GM21576 (cell line): ENCODE measurements around the gene CELF3.
"Not testable (repeated sequence)": the region's sequence is repeated elsewhere in the genome, so short reads cannot be mapped to it uniquely, and the experiment has no call there.

Experiments
- ATAC-seq: cut with Tn5 transposase; IDR thresholded peaks from one replicate; pipeline ENCODE4 v1.9.1; 2021; ENCODE audit warnings: mild to moderate bottlenecking, moderate library complexity; ENCODE audit not compliant: unreplicated experiment

CELF3 gene

DNA sequence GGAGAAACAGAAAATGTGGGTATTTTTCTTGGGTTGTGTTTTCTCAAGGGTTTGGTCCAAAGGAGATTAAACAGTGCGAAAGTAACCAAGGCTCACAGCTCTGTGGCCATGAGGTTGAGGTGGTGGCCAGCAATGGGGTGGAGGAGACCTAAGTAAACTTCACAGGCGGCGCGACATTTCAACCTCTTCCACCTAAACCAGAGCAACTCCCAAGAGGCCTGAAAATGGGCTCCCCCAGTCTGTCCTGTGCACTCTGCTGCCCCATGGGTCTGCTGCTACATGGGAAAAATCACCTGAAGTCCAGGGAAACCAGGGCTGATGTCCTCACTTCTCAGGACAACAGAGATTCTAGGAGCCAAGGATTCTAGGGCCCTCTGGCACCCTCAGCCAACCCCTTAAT, 12.4 kb downstream of the CELF3 start:
- no peak for ATAC-seq

DNA sequence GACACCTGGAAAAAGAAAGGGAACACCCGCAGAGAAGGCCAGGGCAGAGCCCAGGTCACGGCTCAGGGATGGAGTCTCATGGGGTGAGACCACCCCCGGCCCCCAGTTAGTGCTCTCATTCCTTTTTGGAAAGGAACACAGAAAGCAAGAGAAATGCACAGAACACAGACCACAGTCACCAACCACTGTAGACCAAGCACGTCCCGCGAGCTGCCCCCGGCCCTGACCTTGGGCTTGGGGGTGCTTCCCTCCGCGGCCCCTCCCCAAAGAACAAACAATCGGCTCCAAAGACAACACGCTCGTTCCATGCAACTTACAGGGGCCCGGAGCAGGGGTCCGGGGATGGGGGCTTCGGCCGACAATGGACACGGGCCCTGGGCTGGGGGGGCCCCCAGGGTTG, 12.8 kb downstream of the CELF3 start:
- no peak for ATAC-seq

DNA sequence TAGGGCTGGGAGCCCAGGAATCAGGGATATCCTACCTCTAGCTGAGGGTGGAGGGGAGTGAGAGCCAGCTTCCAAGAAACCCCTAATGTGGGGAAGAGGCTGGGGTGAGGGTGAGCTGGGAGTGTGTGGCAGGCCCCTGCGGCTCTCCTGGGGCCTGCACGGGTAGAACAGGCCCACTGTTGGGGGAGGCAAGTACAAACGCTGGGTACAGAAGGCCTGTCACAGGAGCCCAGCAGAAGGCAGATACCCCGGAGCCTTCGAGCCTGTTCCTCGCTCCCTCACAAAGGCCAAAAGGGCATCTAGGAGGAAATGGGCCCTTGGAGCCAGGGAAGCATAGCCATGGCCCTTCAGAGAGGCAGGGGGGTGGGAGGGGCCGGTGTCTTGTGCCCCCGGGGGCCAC, 13.7 kb downstream of the CELF3 start:
- ATAC-seq: no peak

DNA sequence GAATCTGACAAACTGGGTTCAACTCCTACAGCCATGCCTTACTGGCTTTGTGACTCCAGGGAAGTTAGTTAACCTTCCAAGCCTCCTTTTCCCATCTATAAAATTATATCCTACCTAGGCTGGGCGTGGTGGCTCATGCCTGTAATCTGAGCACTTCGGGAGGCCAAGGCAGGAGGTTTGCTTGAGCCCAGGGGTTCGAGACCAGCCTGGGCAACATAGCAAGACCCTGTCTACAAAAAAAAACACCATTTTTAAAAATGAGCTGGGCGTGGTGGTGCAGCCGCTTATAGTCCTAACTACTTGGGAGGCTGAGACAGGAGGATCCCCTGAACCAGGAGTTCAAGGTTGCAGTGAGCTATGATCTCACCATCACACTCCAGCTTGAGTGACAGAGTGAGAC, 15.1 kb downstream of the CELF3 start:
- ATAC-seq: no peak

DNA sequence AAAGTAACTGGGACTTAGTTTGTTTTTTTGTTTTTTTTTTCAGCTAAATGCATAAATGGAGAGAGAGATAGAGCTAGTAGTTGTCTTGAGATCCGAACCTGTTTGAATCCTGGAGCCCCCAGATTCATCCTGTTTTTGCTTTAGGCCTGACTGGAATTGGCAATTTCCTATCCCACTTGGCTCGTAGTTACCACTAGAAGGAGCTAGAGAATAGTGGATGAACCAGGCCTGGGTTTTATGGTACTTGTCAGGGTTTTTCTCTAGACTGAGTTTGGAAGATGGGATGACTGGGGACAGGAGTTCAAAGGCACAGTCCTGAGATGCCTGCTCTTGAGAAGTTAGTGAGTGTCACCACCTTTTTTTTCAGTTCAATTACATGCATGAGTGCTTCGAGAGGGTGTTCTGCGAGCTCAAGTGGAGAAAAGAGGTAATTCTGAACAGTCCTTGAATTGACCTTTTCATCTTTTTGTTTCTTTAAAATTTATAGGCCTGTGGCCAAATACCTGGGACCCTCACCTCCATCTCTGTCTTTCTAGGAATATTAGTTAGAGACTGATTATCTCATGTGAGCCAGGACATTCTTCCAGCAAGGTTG, 23.4 kb downstream of the CELF3 start:
- ATAC-seq: no peak

- no peak for ATAC-seq
Measured at GRCh38 chr1:151692226-151692625, 24.4 kb downstream of the CELF3 start.

DNA sequence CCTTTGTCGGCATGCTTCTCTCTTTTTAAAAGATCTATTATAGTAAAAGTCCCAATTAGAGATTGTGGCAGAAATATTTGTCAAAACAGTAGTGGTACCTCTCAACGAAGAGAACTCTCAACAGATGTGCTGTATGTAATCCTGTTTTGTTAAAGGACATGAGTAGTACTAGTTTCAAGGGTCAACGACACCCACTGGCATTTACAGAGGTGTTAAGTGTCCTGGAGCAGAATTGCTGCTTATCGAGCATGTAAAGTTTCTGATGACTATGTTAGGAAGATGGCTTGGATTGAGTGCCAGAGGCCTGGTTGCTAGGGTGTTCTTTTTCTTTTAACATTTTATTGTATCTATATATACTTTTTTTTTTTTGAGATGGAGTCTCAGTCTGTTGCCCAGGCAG, 27.1 kb downstream of the CELF3 start:
- no peak for ATAC-seq

DNA sequence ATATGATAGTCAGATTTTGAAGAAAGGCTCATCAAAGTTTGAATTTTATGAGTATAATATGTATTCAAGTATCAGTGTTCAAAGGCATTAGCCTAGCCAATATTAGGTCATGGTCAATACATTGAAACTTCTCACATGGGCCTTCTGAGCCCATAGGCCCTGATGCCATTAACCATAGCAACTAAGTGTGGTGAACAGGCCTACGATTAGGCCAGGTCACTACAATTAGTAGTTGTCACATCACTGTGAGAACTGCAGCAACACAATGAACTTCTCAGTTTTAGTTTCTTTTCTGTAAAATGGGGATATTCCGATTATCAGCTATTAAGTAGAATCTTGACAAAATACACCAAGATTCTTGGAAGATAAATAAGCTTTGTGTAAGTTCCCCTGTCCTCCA, 30.0 kb downstream of the CELF3 start:
- ATAC-seq: no peak

- no peak for ATAC-seq
Measured at GRCh38 chr1:151684128-151684527, 32.5 kb downstream of the CELF3 start.

DNA sequence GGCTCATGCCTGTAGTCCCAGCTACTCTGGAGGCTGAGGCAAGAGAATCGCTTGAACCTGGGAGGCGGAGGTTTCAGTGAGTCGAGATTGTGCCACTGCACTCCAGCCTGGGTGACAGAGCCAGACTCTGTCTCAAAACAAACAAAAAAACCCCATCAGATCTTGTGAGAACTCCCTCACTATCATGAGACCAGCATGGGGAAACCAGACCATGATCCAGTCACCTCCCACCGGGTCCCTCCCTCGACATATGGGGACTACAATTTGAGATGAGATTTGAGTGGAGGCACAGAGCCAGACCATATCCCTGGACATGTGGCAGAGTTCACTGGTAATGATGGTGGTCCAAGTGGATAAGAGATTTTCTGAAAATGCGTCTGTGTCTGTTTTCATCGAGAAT, 33.7 kb downstream of the CELF3 start:
- not testable (repeated sequence) for ATAC-seq

DNA sequence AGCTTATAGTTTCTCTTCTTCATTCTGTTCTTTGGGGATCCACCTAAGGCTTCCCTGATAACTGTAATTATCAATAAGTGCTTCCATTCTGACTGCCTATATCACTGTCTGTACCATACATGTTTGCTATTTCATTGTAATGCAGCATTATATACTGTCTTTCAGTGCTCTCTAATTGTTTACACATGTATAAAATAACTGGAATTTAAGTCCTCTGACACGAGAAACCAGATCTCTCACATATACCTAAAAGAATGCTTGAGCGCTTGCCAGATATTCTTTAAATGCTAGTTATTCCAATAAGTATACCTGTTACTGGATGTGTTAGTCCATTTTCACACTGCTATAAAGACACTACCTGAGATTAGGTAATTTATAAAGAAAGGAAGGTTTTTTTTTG, 34.7 kb downstream of the CELF3 start:
- no peak for ATAC-seq

GRCh38 chr1:151680826-151681225, 35.8 kb downstream of the CELF3 start:
- no peak for ATAC-seq

GRCh38 chr1:151680391-151680790, 36.2 kb downstream of the CELF3 start:
- ATAC-seq: no peak

DNA sequence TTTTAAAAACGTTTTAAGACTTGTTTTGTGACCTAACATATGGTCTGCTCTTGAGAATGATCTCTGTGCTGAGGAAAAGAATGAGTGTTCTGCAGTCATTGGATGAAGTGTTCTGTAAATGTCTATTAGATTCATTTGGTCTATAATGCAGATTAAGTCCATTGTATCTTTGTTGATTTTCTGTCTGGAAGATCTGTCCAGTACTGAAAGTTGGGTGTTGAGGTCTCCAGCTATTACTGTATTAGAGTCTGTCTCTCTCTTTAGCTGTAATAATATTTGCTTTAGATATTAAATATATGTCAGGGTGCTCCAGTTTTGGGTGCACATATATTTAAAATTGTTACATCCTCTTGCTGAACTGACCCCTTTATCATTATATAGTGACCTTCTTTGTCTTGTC, 43.2 kb downstream of the CELF3 start:
- ATAC-seq: no peak

- ATAC-seq: not testable (repeated sequence)
Measured at GRCh38 chr1:151670036-151670675, 46.4 kb downstream of the CELF3 start.

DNA sequence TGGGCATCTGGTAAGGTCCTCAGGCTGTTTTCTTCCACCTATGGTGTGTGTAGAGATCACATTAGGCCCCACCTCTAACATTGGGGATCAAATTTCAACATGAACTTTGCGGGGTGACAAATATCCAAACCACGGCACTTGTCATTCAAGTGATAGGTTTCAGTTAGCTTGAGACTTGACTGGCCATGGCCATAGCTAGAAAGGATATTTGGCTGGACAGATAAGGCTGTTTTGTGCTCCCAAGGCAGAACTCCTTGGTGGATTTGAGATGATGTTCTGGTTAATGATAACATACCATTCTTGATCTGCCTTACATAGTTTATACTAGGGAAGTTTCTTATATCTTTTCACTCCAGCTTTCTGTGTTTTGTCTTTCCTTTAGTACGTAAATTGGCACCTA, 48.5 kb downstream of the CELF3 start:
- ATAC-seq: no peak

DNA sequence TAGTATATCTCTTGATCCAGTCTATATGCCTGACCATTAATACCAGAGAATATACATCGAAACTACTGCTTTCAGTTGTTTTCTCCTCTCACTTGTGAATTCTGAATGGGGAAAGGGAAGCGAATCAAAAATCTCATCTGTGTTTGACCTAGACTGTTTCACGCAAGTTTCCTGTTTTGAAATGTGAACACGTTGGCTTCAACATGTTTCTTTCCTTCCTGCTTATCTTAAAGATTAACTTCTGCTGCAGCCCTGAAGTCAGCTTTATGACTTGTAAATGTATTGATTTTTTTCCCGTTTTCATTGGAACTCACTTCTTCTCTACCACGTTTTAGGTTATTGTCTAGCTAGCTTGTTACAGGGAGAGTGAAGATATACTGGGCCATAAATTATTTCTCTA, 54.9 kb downstream of the CELF3 start:
- no peak for ATAC-seq

- ATAC-seq: no peak
Measured at GRCh38 chr1:151655371-151655770, 61.2 kb downstream of the CELF3 start.

DNA sequence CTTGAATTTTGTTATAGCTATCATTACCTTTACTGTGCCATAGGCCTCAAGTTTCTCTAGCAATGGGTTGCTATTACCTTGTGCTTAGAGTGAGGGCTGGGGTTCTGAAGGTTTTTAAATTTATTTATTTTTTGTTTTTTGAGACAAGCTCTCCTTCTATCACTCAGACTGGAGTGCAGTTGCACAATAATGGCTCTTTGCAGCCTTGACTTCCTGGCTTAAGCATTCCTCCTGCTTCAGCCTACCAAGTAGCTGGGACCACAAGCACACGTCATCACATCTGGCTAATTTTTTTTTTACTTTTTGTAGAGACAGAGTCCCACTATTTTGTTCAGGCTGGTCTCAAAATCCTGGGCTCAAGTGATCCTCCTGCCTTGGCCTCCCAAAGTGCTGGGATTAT, 63.2 kb downstream of the CELF3 start:
- no peak for ATAC-seq
